Osteoblast (primary cell): ENCODE results near the gene CEP85L. TPM values are rescaled to one million over a fixed set of nuclear protein-coding genes. Genes with fewer than 3 reads are reported as not detected.

Experiments used
- DNase-seq: peaks from one replicate; pipeline ENCODE4 v3.0.0; 2011; ENCODE audit warnings: low spot score, mixed read lengths; ENCODE audit not compliant: insufficient read length; ENCODE audit errors: missing footprints
- H2AFZ ChIP-seq: 2 replicates; pipeline ENCODE4 v1.6.0; 2011; ENCODE audit warnings: mild to moderate bottlenecking, low read length
- H3K27ac ChIP-seq: 2 replicates; pipeline ENCODE4 v1.5.1; 2011; ENCODE audit warnings: mild to moderate bottlenecking, low read depth, low read length, moderate library complexity
- H3K27me3 ChIP-seq: 2 replicates; pipeline ENCODE4 v1.6.0; 2012; ENCODE audit warnings: mild to moderate bottlenecking, control low read depth, inconsistent platforms, low read length, moderate library complexity; ENCODE audit not compliant: insufficient read depth
- H3K36me3 ChIP-seq: 2 replicates; pipeline ENCODE4 v1.5.1; 2011; ENCODE audit warnings: mild to moderate bottlenecking, low read length, control low read depth, moderate library complexity; ENCODE audit not compliant: insufficient read depth
- H3K4me1 ChIP-seq: 2 replicates; pipeline ENCODE4 v1.5.1; 2011; ENCODE audit warnings: mild to moderate bottlenecking, low read length, control low read depth, moderate library complexity; ENCODE audit not compliant: insufficient read depth
- H3K4me2 ChIP-seq: 2 replicates; pipeline ENCODE4 v1.6.0; 2011; ENCODE audit warnings: mild to moderate bottlenecking, low read length; ENCODE audit not compliant: insufficient read depth
- H3K4me3 ChIP-seq: fragments of 200-600 bp; sonication (generic); 3 replicates; pipeline ENCODE4 v1.5.1; 2012; ENCODE audit warnings: mild to moderate bottlenecking, low read length, inconsistent platforms; ENCODE audit not compliant: insufficient read depth
- H3K79me2 ChIP-seq: 2 replicates; pipeline ENCODE4 v1.6.0; 2012; ENCODE audit warnings: mild to moderate bottlenecking, low read length, control low read depth, inconsistent platforms; ENCODE audit not compliant: insufficient read depth
- H3K9me3 ChIP-seq: 2 replicates; pipeline ENCODE4 v1.5.1; 2011; ENCODE audit warnings: low read depth, low read length, control low read depth
- H4K20me1 ChIP-seq: 2 replicates; pipeline ENCODE4 v1.6.0; 2012; ENCODE audit warnings: mild to moderate bottlenecking, low read length, control low read depth; ENCODE audit not compliant: insufficient read depth
- total RNA-seq: library from RNA; depleted of rRNA; stranded (reverse); fragments of >200 nt; gene quantifications from 2 replicates; pipeline ENCODE4 v1.2.3, GENCODE V29; 2012
- TF ChIP-seq, protein P1 (sequence below): IDR thresholded peaks from 2 replicates; pipeline ENCODE4 v1.5.1; 2011; ENCODE audit warnings: mild to moderate bottlenecking, low read depth, low read length, moderate library complexity; ENCODE audit errors: extremely low read depth

The CEP85L gene
- total RNA-seq, 1 donor, result 15.2 TPM

DNA sequence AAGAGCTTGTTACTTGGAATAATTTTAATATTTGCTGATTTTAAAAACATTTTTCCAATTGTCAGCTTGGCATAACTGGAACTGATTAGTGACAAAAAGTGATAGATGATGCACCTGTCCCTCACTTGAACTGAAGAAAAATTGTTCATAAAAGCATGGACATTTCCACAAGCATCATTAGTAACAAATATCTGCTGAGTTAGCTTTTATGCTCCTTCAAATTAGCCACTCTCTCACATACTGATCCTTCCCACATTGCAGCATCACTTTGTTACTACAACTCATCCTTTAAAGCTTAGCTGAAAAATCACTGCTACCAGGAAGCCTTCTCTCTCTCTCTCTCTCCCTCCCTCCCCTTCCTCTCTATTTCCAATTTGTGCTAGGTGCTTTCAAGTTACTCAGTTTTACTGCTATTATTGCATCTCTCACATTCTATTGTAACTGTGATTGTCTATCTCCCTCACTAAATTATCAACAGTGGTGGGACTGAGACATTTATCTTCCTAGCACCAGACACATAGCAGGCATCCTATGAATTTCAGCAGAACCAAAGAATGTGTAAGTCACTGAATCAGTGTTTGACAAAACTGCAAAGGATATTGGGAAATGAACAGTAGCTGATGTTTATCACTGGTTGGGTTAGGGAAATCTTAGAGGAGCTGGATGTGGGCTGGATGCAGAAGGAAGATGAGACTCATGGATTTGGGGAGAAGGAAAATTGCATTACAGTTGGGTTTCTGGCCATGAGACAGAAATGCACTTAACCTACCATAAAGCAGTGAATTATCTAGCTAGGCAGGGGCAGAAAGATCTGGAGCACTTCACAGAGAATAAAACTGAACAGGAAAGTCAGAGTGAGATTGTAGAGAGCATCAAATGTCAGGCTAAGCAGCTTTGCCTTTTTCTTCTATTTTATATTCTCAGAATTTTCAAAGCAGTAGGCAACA lies 231.7 kb downstream of the CEP85L start:
- H3K4me1 ChIP-seq, result no peaks in the 10 kb centered on the region
- H3K4me2 ChIP-seq, result no peak overlapping the region
- H3K36me3 ChIP-seq, result no peaks in the 10 kb centered on the region
- H2AFZ ChIP-seq, result no peak overlapping the region
- peak; percentile 25 for DNase-seq
- no peak overlapping the region for H3K4me3 ChIP-seq
- no peaks in the 10 kb centered on the region for H3K79me2 ChIP-seq
- H4K20me1 ChIP-seq, result no peaks in the 10 kb centered on the region
- no peaks in the 10 kb centered on the region for H3K9me3 ChIP-seq
- H3K27me3 ChIP-seq, result no peaks in the 10 kb centered on the region
- TF ChIP-seq, protein P1, sequence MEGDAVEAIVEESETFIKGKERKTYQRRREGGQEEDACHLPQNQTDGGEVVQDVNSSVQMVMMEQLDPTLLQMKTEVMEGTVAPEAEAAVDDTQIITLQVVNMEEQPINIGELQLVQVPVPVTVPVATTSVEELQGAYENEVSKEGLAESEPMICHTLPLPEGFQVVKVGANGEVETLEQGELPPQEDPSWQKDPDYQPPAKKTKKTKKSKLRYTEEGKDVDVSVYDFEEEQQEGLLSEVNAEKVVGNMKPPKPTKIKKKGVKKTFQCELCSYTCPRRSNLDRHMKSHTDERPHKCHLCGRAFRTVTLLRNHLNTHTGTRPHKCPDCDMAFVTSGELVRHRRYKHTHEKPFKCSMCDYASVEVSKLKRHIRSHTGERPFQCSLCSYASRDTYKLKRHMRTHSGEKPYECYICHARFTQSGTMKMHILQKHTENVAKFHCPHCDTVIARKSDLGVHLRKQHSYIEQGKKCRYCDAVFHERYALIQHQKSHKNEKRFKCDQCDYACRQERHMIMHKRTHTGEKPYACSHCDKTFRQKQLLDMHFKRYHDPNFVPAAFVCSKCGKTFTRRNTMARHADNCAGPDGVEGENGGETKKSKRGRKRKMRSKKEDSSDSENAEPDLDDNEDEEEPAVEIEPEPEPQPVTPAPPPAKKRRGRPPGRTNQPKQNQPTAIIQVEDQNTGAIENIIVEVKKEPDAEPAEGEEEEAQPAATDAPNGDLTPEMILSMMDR, result no peak
- H3K27ac ChIP-seq, result no peak overlapping the region

Other genes starting within 250 kb of the CEP85L start
- 0.36 and 0.59 TPM in 2 replicates for gene PLN, start 103.3 kb downstream of the CEP85L start, total RNA-seq
- gene ASF1A, start 242.6 kb upstream of the CEP85L start, total RNA-seq, result 15.2 and 16.2 TPM in 2 replicates